Heart left ventricle (tissue), 13 donors: ENCODE measurements around the gene EEF1A2.

Source experiments
- POLR2A ChIP-seq, 2 donors: fragments of 450-650 bp; IDR thresholded peaks; one replicate each; pipeline ENCODE4 v1.6.1; 2017; ENCODE audit warnings: antibody characterized with exemption in 2 of 2, mild to moderate bottlenecking in 2 of 2, moderate library complexity in 2 of 2
- TF ChIP-seq, protein P1 (sequence below), 12 donors: fragments of 200-600 bp; sonication (generic) in 4 of 12; IDR thresholded peaks; one replicate each; pipeline versions ENCODE4 v1.5.0 to v1.8.0; 2018 to 2022; ENCODE audit warnings: antibody characterized with exemption in 12 of 12, mild to moderate bottlenecking in 5 of 12
- donor health status: ischemic (EF 13 %, LVEDD 7.1; RV severe dilation, severe dysfunction).
- donor health status: DM: no; HTN: yes; CAD: no.
- donor health status: DM: no; HTN: no; CAD: no.
- donor health status: ischemic (EF 25% LVEDD 6.9; RV normal size, moderate dysfunction).
- donor health status: ischemic (EF 25% LVEDD 5.7; RV mildly dilated, moderate dysfunction).
- donor health status: ischemic (EF 35%, LVEDD 5.7; RV mildly dilated, moderate dysfunction).
- donor health status: nonischemic (EF 11% LVEDD 7.7; RV severe dilation, severe dysfunction).
- donor health status: DM: yes; HTN: yes; CAD: no.
- donor health status: PGD.
- donor health status: ischemic (EF 29% LVEDD 5.4; RV normal size, mild dysfunction).
- donor health status: nonischemic (EF 23%, LVEDD 6.1; RV moderate dilation, normal function).

DNA sequence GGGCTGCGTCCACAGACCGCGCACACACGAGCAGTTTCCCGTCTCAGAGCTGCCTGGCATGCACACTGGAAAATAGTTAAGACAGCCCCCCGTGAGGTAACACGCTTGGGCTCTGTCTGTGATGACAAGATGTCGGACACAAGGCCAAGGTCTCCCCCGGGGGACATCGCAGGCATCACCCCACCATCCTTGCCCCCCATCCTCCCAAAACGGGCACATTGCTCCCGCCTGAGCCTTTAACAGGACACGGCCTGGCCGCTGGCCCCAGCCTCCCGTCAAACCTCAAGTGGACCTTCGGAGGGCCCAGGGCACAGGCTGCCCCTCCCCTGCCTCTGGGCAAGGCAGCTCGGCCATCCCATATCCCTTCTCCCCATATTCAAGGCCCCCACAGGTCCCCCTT is 32.0 kb downstream of the EEF1A2 start:
- TF ChIP-seq, protein P1, sequence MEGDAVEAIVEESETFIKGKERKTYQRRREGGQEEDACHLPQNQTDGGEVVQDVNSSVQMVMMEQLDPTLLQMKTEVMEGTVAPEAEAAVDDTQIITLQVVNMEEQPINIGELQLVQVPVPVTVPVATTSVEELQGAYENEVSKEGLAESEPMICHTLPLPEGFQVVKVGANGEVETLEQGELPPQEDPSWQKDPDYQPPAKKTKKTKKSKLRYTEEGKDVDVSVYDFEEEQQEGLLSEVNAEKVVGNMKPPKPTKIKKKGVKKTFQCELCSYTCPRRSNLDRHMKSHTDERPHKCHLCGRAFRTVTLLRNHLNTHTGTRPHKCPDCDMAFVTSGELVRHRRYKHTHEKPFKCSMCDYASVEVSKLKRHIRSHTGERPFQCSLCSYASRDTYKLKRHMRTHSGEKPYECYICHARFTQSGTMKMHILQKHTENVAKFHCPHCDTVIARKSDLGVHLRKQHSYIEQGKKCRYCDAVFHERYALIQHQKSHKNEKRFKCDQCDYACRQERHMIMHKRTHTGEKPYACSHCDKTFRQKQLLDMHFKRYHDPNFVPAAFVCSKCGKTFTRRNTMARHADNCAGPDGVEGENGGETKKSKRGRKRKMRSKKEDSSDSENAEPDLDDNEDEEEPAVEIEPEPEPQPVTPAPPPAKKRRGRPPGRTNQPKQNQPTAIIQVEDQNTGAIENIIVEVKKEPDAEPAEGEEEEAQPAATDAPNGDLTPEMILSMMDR (IDR thresholded peaks at IDR 0.05), result no peak
- no peak for TF ChIP-seq POLR2A (IDR thresholded peaks at IDR 0.05)
